NCI-H345 treated with DMSO at 0.1 percent for 48 hours (cell line): ENCODE results near the gene GABRB3.
"Not testable (repeated sequence)": the region's sequence is repeated elsewhere in the genome, so short reads cannot be mapped to it uniquely, and the experiment has no call there.

Source experiments
- DNase-seq: peaks from one replicate; lab custom pipeline; 2025; ENCODE audit not compliant: unreplicated experiment; lab: John Stamatoyannopoulos, UW

GABRB3 gene

GRCh38 chr15:26736502-26737248, 36.2 kb downstream of the GABRB3 start:
- no peak for DNase-seq

GRCh38 chr15:26731965-26732364, 40.9 kb downstream of the GABRB3 start:
- no peak for DNase-seq

- no peak for DNase-seq
These were observed 43.3 kb downstream of the GABRB3 start for GRCh38 chr15:26729581-26729980.

GRCh38 chr15:26729030-26729429, 43.8 kb downstream of the GABRB3 start:
- DNase-seq, result no peak

GRCh38 chr15:26724381-26725150, 48.3 kb downstream of the GABRB3 start:
- DNase-seq, result no peak

GRCh38 chr15:26722621-26723160, 50.2 kb downstream of the GABRB3 start:
- no peak for DNase-seq

- DNase-seq, result no peak
These were observed 51.5 kb downstream of the GABRB3 start for GRCh38 chr15:26721232-26721967.

- DNase-seq, result no peak
These were observed 52.3 kb downstream of the GABRB3 start for GRCh38 chr15:26720546-26720945.

- DNase-seq, result not testable (repeated sequence)
These were observed 53.0 kb downstream of the GABRB3 start for GRCh38 chr15:26719866-26720265.

- DNase-seq, result no peak
These were observed 56.8 kb downstream of the GABRB3 start for GRCh38 chr15:26716069-26716468.

GRCh38 chr15:26713498-26713897, 59.4 kb downstream of the GABRB3 start:
- no peak for DNase-seq

GRCh38 chr15:26712335-26712734, 60.5 kb downstream of the GABRB3 start:
- no peak for DNase-seq

- DNase-seq, result no peak
These were observed 61.4 kb downstream of the GABRB3 start for GRCh38 chr15:26711445-26711844.

- DNase-seq, result no peak
These were observed 70.5 kb downstream of the GABRB3 start for GRCh38 chr15:26702381-26702780.

- no peak for DNase-seq
These were observed 74.3 kb downstream of the GABRB3 start for GRCh38 chr15:26698555-26698954.

- DNase-seq, result no peak
These were observed 75.0 kb downstream of the GABRB3 start for GRCh38 chr15:26697913-26698312.

GRCh38 chr15:26691249-26691648, 81.6 kb downstream of the GABRB3 start:
- no peak for DNase-seq

- no peak for DNase-seq
These were observed 82.1 kb downstream of the GABRB3 start for GRCh38 chr15:26690778-26691177.

GRCh38 chr15:26689462-26689861, 83.4 kb downstream of the GABRB3 start:
- no peak for DNase-seq

- DNase-seq, result no peak
These were observed 86.2 kb downstream of the GABRB3 start for GRCh38 chr15:26686547-26687187.

GRCh38 chr15:26682598-26683164, 90.2 kb downstream of the GABRB3 start:
- no peak for DNase-seq
